ENCODE measurements around the gene CCDC117.

Gene CCDC117, protein sequence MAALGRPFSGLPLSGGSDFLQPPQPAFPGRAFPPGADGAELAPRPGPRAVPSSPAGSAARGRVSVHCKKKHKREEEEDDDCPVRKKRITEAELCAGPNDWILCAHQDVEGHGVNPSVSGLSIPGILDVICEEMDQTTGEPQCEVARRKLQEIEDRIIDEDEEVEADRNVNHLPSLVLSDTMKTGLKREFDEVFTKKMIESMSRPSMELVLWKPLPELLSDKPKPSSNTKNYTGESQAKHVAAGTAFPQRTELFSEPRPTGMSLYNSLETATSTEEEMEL

DNA sequence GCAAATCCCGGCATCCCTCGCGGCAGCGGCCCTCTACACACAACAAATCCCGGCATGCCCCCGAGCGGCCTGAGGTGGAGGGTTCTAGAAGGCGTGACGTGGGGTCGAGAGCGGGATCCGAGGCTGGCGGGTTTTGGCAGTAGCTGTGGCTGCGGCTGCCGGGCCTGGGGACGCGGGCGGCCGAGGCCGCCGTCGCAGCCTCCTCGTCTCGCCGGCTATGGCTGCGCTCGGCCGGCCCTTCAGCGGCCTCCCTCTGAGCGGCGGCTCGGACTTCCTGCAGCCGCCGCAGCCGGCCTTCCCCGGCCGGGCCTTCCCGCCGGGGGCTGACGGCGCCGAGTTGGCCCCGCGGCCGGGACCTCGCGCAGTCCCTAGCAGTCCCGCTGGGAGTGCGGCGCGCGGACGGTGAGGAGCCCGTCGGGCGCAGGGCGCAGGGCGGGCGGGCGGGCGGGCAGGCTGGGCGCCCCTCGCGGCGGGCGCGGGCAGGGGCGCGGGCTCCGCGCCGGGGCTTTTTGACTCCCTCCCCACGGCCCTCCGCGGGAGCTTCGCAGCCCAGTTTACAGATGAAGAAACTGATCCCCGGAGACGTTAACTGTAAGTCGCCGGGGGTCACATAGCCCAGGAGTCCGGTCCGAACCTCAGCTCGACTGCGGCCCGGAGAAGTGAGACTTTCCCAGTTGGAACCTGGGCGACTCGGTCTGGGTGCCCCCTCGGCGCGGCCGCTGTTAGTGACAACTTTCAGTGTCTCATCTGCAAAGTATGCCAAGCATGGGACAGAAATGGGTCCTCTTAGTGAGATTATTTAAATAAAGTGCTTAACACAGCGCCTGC is at the start of gene CCDC117:
Gene CCDC117, plus strand, starts transcription at position 63 of the 828 bp plus-strand sequence. Its CDS starts 155 bp downstream, at position 218.
- DNase-seq (ENCODE audit: low read depth), result peak; percentile 97
- TF ChIP-seq, protein P1, sequence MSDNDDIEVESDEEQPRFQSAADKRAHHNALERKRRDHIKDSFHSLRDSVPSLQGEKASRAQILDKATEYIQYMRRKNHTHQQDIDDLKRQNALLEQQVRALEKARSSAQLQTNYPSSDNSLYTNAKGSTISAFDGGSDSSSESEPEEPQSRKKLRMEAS (IDR thresholded peaks at IDR 0.05; ENCODE audit: low read depth, low read length), result peak; percentile 62; the same call in 1 of the 2 replicates
- TF ChIP-seq, protein P2, sequence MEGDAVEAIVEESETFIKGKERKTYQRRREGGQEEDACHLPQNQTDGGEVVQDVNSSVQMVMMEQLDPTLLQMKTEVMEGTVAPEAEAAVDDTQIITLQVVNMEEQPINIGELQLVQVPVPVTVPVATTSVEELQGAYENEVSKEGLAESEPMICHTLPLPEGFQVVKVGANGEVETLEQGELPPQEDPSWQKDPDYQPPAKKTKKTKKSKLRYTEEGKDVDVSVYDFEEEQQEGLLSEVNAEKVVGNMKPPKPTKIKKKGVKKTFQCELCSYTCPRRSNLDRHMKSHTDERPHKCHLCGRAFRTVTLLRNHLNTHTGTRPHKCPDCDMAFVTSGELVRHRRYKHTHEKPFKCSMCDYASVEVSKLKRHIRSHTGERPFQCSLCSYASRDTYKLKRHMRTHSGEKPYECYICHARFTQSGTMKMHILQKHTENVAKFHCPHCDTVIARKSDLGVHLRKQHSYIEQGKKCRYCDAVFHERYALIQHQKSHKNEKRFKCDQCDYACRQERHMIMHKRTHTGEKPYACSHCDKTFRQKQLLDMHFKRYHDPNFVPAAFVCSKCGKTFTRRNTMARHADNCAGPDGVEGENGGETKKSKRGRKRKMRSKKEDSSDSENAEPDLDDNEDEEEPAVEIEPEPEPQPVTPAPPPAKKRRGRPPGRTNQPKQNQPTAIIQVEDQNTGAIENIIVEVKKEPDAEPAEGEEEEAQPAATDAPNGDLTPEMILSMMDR (IDR thresholded peaks at IDR 0.05; ENCODE audit: low read depth, low read length), result peak; percentile 16
- TF ChIP-seq POLR2A (IDR thresholded peaks at IDR 0.05; ENCODE audit: extremely low read depth, insufficient read length) (peak; percentile 49), MYC (IDR thresholded peaks at IDR 0.05; ENCODE audit: low read depth, low read length) (peak; percentile 68)
- peak within 1 kb of the TSS; percentile 90 for H3K4me3 ChIP-seq (ENCODE audit: low read depth, low read length)

DNA sequence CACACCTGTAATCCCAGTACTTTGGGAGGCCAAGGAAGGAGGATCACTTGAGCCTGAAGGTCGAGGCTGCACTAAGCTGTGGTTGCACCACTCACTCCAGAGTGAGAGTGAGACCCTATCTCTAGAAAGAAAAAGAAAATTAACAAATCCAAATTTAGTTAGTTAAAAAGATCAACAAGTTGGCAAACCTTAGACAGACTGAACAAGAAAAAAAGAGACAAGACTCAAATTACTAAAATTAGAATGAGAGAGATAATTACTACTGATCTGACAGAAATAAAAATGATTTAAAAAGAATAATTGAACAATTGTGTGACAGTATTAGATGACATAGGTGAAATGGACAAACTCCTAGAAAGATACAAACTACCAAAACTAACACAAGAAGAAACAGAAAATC is 44.5 kb upstream of the CCDC117 start:
- DNase-seq (ENCODE audit: low read depth), result no peak
- TF ChIP-seq, protein P1 (IDR thresholded peaks at IDR 0.05; ENCODE audit: low read depth, low read length), result no peak
- TF ChIP-seq, protein P2 (IDR thresholded peaks at IDR 0.05; ENCODE audit: low read depth, low read length), result no peak
- TF ChIP-seq POLR2A (IDR thresholded peaks at IDR 0.05; ENCODE audit: extremely low read depth, insufficient read length) (no peak), MYC (IDR thresholded peaks at IDR 0.05; ENCODE audit: low read depth, low read length) (no peak)
- no peak overlapping the region for H3K4me3 ChIP-seq (ENCODE audit: low read depth, low read length)

- H3K4me3 ChIP-seq (ENCODE audit: low read depth, low read length), result no peak overlapping the region
- no peak for DNase-seq (ENCODE audit: low read depth)
- TF ChIP-seq, protein P2 (IDR thresholded peaks at IDR 0.05; ENCODE audit: low read depth, low read length), result no peak
Observed at GRCh38 chr22:28728621-28729313, 43.7 kb upstream of the CCDC117 start.

DNA sequence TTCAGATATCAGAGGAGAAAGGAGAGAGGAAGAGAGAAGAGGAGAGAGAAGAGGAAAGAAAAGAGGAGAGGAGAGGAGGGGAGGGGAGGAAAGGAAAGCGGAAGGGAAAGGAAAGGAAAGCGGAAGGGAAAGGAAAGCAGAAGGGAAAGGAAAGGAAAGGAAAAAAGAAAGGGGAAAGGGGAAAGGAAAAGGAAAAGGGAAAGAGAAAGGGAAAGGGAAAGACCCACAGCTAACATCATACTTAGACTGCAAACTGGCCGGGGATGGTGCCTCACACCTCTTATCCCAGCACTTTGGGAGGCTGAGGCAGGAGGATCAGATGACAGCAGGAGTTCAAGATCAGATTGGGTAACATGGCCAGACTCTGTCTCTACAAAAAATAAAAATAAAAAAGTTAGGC is 42.3 kb upstream of the CCDC117 start:
- H3K4me3 ChIP-seq (ENCODE audit: low read depth, low read length), result no peak overlapping the region
- TF ChIP-seq, protein P1 (IDR thresholded peaks at IDR 0.05; ENCODE audit: low read depth, low read length), result no peak
- no peak for TF ChIP-seq MYC (IDR thresholded peaks at IDR 0.05; ENCODE audit: low read depth, low read length)
- no peak for TF ChIP-seq POLR2A (IDR thresholded peaks at IDR 0.05; ENCODE audit: extremely low read depth, insufficient read length)
- TF ChIP-seq, protein P2 (IDR thresholded peaks at IDR 0.05; ENCODE audit: low read depth, low read length), result no peak
- no peak for DNase-seq (ENCODE audit: low read depth)

- TF ChIP-seq, protein P2 (IDR thresholded peaks at IDR 0.05; ENCODE audit: low read depth, low read length), result no peak
- no peak for TF ChIP-seq MYC (IDR thresholded peaks at IDR 0.05; ENCODE audit: low read depth, low read length)
- TF ChIP-seq, protein P1 (IDR thresholded peaks at IDR 0.05; ENCODE audit: low read depth, low read length), result no peak
- no peak for TF ChIP-seq POLR2A (IDR thresholded peaks at IDR 0.05; ENCODE audit: extremely low read depth, insufficient read length)
- DNase-seq (ENCODE audit: low read depth), result no peak
- H3K4me3 ChIP-seq (ENCODE audit: low read depth, low read length), result no peak overlapping the region
Observed at GRCh38 chr22:28734393-28734792, 38.1 kb upstream of the CCDC117 start.
